ENCODE data around the gene BCKDHB. TPM values are rescaled to one million over a fixed set of nuclear protein-coding genes. Genes with fewer than 3 reads are reported as not detected.

The BCKDHB gene
- total RNA-seq, 2 experiments from 2014 or later = 13.5 to 16.5 TPM

DNA sequence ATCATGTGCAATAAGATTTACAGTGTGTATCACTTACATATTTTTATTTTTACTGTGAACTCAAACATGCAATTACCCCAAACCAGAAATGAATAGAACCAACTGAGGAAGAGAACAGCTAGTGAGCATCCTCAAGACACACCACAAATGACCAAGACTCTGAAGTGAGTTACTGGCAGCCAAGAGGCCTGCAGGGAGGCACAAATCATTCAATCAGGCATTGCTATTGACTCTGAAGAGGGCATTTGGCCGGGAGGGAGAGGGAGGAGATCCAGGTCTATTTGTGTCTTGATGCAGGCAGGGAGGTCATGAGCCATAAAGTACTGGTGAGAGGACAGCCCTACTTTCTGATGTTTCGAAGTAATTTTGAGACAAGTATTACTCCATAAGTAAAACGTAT, 257.7 kb downstream of the BCKDHB start:
- H3K36me3 Mint-ChIP-seq (ENCODE audit: low read depth) = no peaks in the 10 kb centered on the region

GRCh38 chr6:80366051-80366450, 259.6 kb downstream of the BCKDHB start:
- no peak overlapping the region for H3K4me3 Mint-ChIP-seq
- H3K9me3 Mint-ChIP-seq = peaks cover under 1% of the 10 kb centered on the region
- no peaks in the 10 kb centered on the region for H3K27me3 Mint-ChIP-seq
- no peaks in the 10 kb centered on the region for H3K4me1 Mint-ChIP-seq
- CTCF ChIA-PET = no interaction called here
- POLR2A ChIA-PET = no interaction called here
- H3K36me3 Mint-ChIP-seq (ENCODE audit: low read depth) = no peaks in the 10 kb centered on the region
- DNase-seq = no peak
- H3K27ac Mint-ChIP-seq = no peak overlapping the region

More for the DNA sequence above, 257.7 kb downstream of the BCKDHB start:
- Mint-ChIP-seq H3K4me1 (no peaks in the 10 kb centered on the region), H3K9me3 (peaks cover 2% of the 10 kb centered on the region), H3K4me3 (no peak overlapping the region), H3K27ac (no peak overlapping the region), H3K27me3 (no peaks in the 10 kb centered on the region)
- DNase-seq = no peak
- CTCF ChIA-PET = no interaction called here
- POLR2A ChIA-PET = no interaction called here

GRCh38 chr6:80366714-80367113, 260.2 kb downstream of the BCKDHB start:
- Mint-ChIP-seq H3K4me1 (no peaks in the 10 kb centered on the region), H3K36me3 (ENCODE audit: low read depth) (no peaks in the 10 kb centered on the region), H3K4me3 (no peak overlapping the region), H3K27me3 (no peaks in the 10 kb centered on the region), H3K27ac (no peak overlapping the region), H3K9me3 (no peaks in the 10 kb centered on the region)
- DNase-seq = no peak
- ChIA-PET CTCF (interaction anchor here (0.5 kb wide), 1 partner anchor 274 kb away, joined by 3 read pairs; no protein-coding TSS in a partner anchor), POLR2A (no interaction called here)

DNA sequence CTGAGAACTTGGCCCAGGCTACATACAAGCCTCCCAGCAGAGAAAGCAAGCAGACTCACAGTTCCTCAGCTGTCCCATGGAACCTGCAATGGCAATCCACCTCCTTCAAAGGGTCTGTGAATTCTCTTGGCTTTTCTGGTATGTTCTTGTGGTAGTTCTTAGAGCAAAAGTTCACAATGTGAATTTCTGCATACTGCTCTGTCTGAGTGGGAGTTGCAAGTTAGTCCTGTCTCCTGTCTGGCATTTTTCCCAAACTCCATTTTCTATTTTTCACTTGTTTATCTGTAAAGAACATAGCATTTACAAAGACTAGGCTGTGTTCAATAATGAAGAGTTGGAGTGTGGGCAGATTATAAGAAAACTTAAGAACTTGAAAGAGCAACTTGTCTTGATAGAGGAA, 269.9 kb downstream of the BCKDHB start:
- H3K4me3 Mint-ChIP-seq = no peak overlapping the region
- no peaks in the 10 kb centered on the region for H3K4me1 Mint-ChIP-seq
- DNase-seq = no peak
- H3K27me3 Mint-ChIP-seq = no peaks in the 10 kb centered on the region
- H3K9me3 Mint-ChIP-seq = peaks cover 2% of the 10 kb centered on the region
- POLR2A ChIA-PET = no interaction called here
- CTCF ChIA-PET = no interaction called here
- H3K36me3 Mint-ChIP-seq (ENCODE audit: low read depth) = no peaks in the 10 kb centered on the region
- no peak overlapping the region for H3K27ac Mint-ChIP-seq

GRCh38 chr6:80380566-80380965, 274.1 kb downstream of the BCKDHB start:
- ChIA-PET CTCF (no interaction called here), POLR2A (no interaction called here)

GRCh38 chr6:80382811-80383210, 276.3 kb downstream of the BCKDHB start:
- POLR2A ChIA-PET = no interaction called here
- Mint-ChIP-seq H3K27me3 (no peaks in the 10 kb centered on the region), H3K4me1 (no peaks in the 10 kb centered on the region)

More at GRCh38 chr6:80380566-80380965, 274.1 kb downstream of the BCKDHB start:
- no peak overlapping the region for H3K27ac Mint-ChIP-seq
- no peak for DNase-seq
- no peaks in the 10 kb centered on the region for H3K27me3 Mint-ChIP-seq
- H3K36me3 Mint-ChIP-seq (ENCODE audit: low read depth) = no peaks in the 10 kb centered on the region
- H3K4me1 Mint-ChIP-seq = no peaks in the 10 kb centered on the region
- H3K9me3 Mint-ChIP-seq = peaks cover 2% of the 10 kb centered on the region
- no peak overlapping the region for H3K4me3 Mint-ChIP-seq

DNA sequence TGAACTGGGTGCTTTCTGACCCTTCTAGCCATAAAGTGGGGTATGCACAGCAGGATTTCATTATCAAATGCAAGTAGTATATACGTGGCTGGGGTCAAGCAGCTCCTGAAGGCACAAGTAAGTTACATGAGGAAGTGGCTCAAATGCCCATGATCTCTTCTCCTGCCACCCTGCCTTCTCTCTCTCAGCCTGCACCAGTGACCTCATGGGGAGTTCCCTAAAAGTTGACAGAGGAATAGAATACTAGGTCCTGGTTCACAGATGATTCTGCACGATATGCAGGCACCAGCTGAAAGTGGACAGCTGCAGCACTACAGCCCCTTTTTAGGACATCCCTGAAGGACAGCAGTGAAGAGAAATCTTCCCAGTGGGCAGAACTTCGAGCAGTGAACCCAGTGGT, 282.0 kb downstream of the BCKDHB start:
- no peak overlapping the region for H3K4me3 Mint-ChIP-seq
- ChIA-PET POLR2A (no interaction called here), CTCF (no interaction called here)

More at GRCh38 chr6:80382811-80383210, 276.3 kb downstream of the BCKDHB start:
- no peak for DNase-seq
- H3K27ac Mint-ChIP-seq = no peak overlapping the region
- CTCF ChIA-PET = no interaction called here
- no peaks in the 10 kb centered on the region for H3K36me3 Mint-ChIP-seq (ENCODE audit: low read depth)
- H3K9me3 Mint-ChIP-seq = peaks cover 2% of the 10 kb centered on the region
- H3K4me3 Mint-ChIP-seq = no peak overlapping the region

More for the DNA sequence above, 282.0 kb downstream of the BCKDHB start:
- no peaks in the 10 kb centered on the region for H3K9me3 Mint-ChIP-seq
- H3K4me1 Mint-ChIP-seq = no peaks in the 10 kb centered on the region
- no peak overlapping the region for H3K27ac Mint-ChIP-seq
- no peak for DNase-seq
- H3K27me3 Mint-ChIP-seq = no peaks in the 10 kb centered on the region
- H3K36me3 Mint-ChIP-seq (ENCODE audit: low read depth) = no peaks in the 10 kb centered on the region

Other genes starting within 250 kb of the BCKDHB start
- gene ELOVL4, start 159.1 kb upstream of the BCKDHB start, total RNA-seq = 1 to 10 TPM; 1.9 to 2.0 TPM
- 10 to 100 TPM; 34.4 to 35.9 TPM for gene TTK, start 102.0 kb upstream of the BCKDHB start, total RNA-seq

Data from activated CD4-positive, alpha-beta memory T cell treated with anti-CD3 and anti-CD28 coated beads, Interleukin-2, amount 10 ng/mL, durations not matched to agents 7 days and 5 days (primary cell).